Measurements from ENCODE around the gene PLPP4.

Gene PLPP4

DNA sequence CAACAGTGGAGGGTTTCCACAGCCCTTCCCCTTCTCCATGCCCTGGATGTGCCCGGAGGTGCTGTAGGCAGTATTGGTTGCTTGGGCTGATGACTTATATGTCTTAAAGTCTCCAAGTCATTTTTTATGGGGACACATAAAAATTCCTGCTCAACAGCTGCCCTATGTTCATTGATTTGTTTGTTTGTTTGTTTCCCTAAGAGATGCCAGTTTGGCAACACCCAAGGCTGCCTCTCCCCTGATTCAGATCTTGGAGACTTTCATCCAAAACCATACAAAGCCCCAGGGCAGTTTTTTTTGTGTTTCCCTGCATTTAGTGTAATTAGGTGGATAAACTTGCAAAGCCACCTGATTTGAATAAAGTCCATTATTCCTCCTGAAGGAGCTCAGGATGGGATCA, 115.3 kb downstream of the PLPP4 start:
- H2AFZ ChIP-seq (ENCODE audit: low read length) = no peak overlapping the region
- no peak for TF ChIP-seq CTCF (IDR thresholded peaks at IDR 0.05; ENCODE audit: low read length)
- no peak for TF ChIP-seq EZH2phosphoT487 (IDR thresholded peaks at IDR 0.05; ENCODE audit: low read length)
- no peak for TF ChIP-seq EZH2 (optimal IDR thresholded peaks at IDR 0.05; ENCODE audit: low read depth, low read length)
- H3K27ac ChIP-seq (ENCODE audit: low read length) = no peak overlapping the region
- no peaks in the 10 kb centered on the region for H3K9me2 ChIP-seq (replicated peaks; ENCODE audit: insufficient read depth, low read length)
- H3K36me3 ChIP-seq (replicated peaks; ENCODE audit: insufficient read depth, low read length) = no peaks in the 10 kb centered on the region
- no peak overlapping the region for H3K4me3 ChIP-seq (ENCODE audit: low read length)
- no peaks in the 10 kb centered on the region for H3K79me2 ChIP-seq (ENCODE audit: low read length)
- no peak for DNase-seq
- H4K20me1 ChIP-seq (ENCODE audit: insufficient read depth, low read length) = no peaks in the 10 kb centered on the region
- no peak overlapping the region for H3K9ac ChIP-seq (ENCODE audit: low read length)
- no peaks in the 10 kb centered on the region for H3K27me3 ChIP-seq (replicated peaks; ENCODE audit: insufficient read depth, low read length)
- no peaks in the 10 kb centered on the region for H3F3A ChIP-seq (ENCODE audit: insufficient read depth, low read length)
- H3K4me1 ChIP-seq (ENCODE audit: low read length) = no peaks in the 10 kb centered on the region
- no peaks in the 10 kb centered on the region for H3K9me3 ChIP-seq (replicated peaks; ENCODE audit: insufficient read depth, low read length)
- H3K4me2 ChIP-seq (ENCODE audit: low read depth, low read length) = no peak overlapping the region

DNA sequence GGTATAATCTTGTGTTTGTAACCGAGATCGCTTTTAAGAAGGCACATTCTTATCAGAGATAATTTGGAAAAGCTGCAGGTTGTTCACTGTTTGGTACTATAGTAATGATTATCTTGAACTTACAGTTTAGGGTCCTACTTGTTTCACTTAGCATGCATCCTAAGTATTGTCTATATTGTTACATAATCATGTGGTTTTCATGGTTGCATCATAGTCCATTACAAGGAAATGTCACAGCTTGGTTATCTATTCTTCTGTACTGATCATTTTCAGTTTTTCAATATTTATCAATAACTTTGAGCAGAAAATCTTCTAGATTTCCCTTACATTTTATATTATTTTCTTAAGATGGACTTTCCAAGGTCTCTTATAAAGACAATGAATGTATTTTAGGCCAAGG, 116.3 kb downstream of the PLPP4 start:
- H4K20me1 ChIP-seq (ENCODE audit: insufficient read depth, low read length) = no peaks in the 10 kb centered on the region
- no peaks in the 10 kb centered on the region for H3K27me3 ChIP-seq (replicated peaks; ENCODE audit: insufficient read depth, low read length)
- no peaks in the 10 kb centered on the region for H3K79me2 ChIP-seq (ENCODE audit: low read length)
- DNase-seq = no peak
- H3K36me3 ChIP-seq (replicated peaks; ENCODE audit: insufficient read depth, low read length) = no peaks in the 10 kb centered on the region
- no peaks in the 10 kb centered on the region for H3F3A ChIP-seq (ENCODE audit: insufficient read depth, low read length)
- H3K27ac ChIP-seq (ENCODE audit: low read length) = no peak overlapping the region
- no peak overlapping the region for H3K9ac ChIP-seq (ENCODE audit: low read length)
- H3K4me1 ChIP-seq (ENCODE audit: low read length) = no peaks in the 10 kb centered on the region
- H3K4me3 ChIP-seq (ENCODE audit: low read length) = no peak overlapping the region
- no peaks in the 10 kb centered on the region for H3K9me2 ChIP-seq (replicated peaks; ENCODE audit: insufficient read depth, low read length)
- no peak for TF ChIP-seq EZH2phosphoT487 (IDR thresholded peaks at IDR 0.05; ENCODE audit: low read length)
- no peak for TF ChIP-seq CTCF (IDR thresholded peaks at IDR 0.05; ENCODE audit: low read length)
- TF ChIP-seq EZH2 (optimal IDR thresholded peaks at IDR 0.05; ENCODE audit: low read depth, low read length) = no peak
- H3K4me2 ChIP-seq (ENCODE audit: low read depth, low read length) = no peak overlapping the region
- H2AFZ ChIP-seq (ENCODE audit: low read length) = no peak overlapping the region
- H3K9me3 ChIP-seq (replicated peaks; ENCODE audit: insufficient read depth, low read length) = no peaks in the 10 kb centered on the region

GRCh38 chr10:120574981-120575380, 118.0 kb downstream of the PLPP4 start:
- no peaks in the 10 kb centered on the region for H3F3A ChIP-seq (ENCODE audit: insufficient read depth, low read length)
- no peaks in the 10 kb centered on the region for H3K36me3 ChIP-seq (replicated peaks; ENCODE audit: insufficient read depth, low read length)
- no peaks in the 10 kb centered on the region for H4K20me1 ChIP-seq (ENCODE audit: insufficient read depth, low read length)
- H3K27me3 ChIP-seq (replicated peaks; ENCODE audit: insufficient read depth, low read length) = no peaks in the 10 kb centered on the region
- no peak overlapping the region for H3K27ac ChIP-seq (ENCODE audit: low read length)
- no peak overlapping the region for H2AFZ ChIP-seq (ENCODE audit: low read length)
- no peaks in the 10 kb centered on the region for H3K79me2 ChIP-seq (ENCODE audit: low read length)
- no peaks in the 10 kb centered on the region for H3K4me1 ChIP-seq (ENCODE audit: low read length)
- TF ChIP-seq EZH2phosphoT487 (IDR thresholded peaks at IDR 0.05; ENCODE audit: low read length) (no peak), EZH2 (optimal IDR thresholded peaks at IDR 0.05; ENCODE audit: low read depth, low read length) (no peak), CTCF (IDR thresholded peaks at IDR 0.05; ENCODE audit: low read length) (no peak)
- no peak overlapping the region for H3K9ac ChIP-seq (ENCODE audit: low read length)
- no peak overlapping the region for H3K4me2 ChIP-seq (ENCODE audit: low read depth, low read length)
- no peak overlapping the region for H3K4me3 ChIP-seq (ENCODE audit: low read length)
- no peaks in the 10 kb centered on the region for H3K9me2 ChIP-seq (replicated peaks; ENCODE audit: insufficient read depth, low read length)
- no peak for DNase-seq
- no peaks in the 10 kb centered on the region for H3K9me3 ChIP-seq (replicated peaks; ENCODE audit: insufficient read depth, low read length)

Data from MM.1S (cell line).